NB4 (cell line): ENCODE results near the gene HSD17B12.
A peak's percentile ranks its signal among the peaks of the same experiment; 100 is the strongest.

Source experiments
- DNase-seq: peaks from one replicate; pipeline ENCODE4 v3.0.0; 2010; ENCODE audit warnings: low read depth
- H3K4me3 ChIP-seq: one replicate; pipeline ENCODE4 v1.5.1; 2011; ENCODE audit warnings: mild to moderate bottlenecking, low read depth, low read length, moderate library complexity
- MAX ChIP-seq: IDR thresholded peaks from 2 replicates; pipeline ENCODE4 v1.6.1; 2011; ENCODE audit warnings: low read depth, low read length
- MYC ChIP-seq: IDR thresholded peaks from 2 replicates; pipeline ENCODE4 v1.6.1; 2011; ENCODE audit warnings: low read depth, low read length
- POLR2A ChIP-seq: IDR thresholded peaks from 2 replicates; pipeline ENCODE4 v1.6.1; 2011; ENCODE audit warnings: mild to moderate bottlenecking; ENCODE audit not compliant: insufficient read length; ENCODE audit errors: extremely low read depth
- TF ChIP-seq, protein P1 (sequence below): IDR thresholded peaks from one replicate; pipeline ENCODE4 v1.5.1; 2012; ENCODE audit warnings: low read depth, low read length

Gene HSD17B12

DNA sequence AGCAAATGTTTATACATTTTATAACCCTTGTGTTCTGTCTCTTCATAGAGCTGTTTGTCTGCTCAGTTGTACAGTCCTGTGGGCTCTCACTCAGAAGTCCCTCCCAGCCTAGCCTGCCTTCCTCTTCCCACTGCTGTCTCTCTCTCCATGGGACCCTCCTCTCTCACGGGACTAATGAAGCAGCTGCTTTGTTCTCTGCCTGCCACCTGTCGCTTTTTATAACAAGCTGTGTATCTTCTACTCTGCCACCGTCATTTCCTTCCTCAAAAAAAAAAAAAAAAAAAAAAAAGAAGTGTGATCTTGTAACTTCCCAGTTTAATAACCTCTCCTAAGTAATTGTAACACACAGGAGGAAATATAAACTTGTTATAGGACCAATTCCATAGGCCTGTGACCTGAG is 107.9 kb downstream of the HSD17B12 start:
- TF ChIP-seq MAX (0 out of 2 replicates have a peak, but pooled peaks have one; percentile 16), MYC (peak; percentile 36; the same call in 1 of the 2 replicates)
- TF ChIP-seq, protein P1, sequence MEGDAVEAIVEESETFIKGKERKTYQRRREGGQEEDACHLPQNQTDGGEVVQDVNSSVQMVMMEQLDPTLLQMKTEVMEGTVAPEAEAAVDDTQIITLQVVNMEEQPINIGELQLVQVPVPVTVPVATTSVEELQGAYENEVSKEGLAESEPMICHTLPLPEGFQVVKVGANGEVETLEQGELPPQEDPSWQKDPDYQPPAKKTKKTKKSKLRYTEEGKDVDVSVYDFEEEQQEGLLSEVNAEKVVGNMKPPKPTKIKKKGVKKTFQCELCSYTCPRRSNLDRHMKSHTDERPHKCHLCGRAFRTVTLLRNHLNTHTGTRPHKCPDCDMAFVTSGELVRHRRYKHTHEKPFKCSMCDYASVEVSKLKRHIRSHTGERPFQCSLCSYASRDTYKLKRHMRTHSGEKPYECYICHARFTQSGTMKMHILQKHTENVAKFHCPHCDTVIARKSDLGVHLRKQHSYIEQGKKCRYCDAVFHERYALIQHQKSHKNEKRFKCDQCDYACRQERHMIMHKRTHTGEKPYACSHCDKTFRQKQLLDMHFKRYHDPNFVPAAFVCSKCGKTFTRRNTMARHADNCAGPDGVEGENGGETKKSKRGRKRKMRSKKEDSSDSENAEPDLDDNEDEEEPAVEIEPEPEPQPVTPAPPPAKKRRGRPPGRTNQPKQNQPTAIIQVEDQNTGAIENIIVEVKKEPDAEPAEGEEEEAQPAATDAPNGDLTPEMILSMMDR, result no peak
- H3K4me3 ChIP-seq, result no peak overlapping the region
- peak; percentile 91 for DNase-seq

- TF ChIP-seq, protein P1, result no peak
- TF ChIP-seq MYC, result no peak
- TF ChIP-seq POLR2A, result no peak
- TF ChIP-seq MAX, result no peak
- H3K4me3 ChIP-seq, result no peak overlapping the region
- DNase-seq, result no peak
These were observed 109.3 kb downstream of the HSD17B12 start for GRCh38 chr11:43789700-43790443.

GRCh38 chr11:43790444-43790794 is 109.9 kb downstream of the HSD17B12 start:
- TF ChIP-seq POLR2A (no peak), MYC (no peak)
- no peak overlapping the region for H3K4me3 ChIP-seq
- DNase-seq, result no peak

DNA sequence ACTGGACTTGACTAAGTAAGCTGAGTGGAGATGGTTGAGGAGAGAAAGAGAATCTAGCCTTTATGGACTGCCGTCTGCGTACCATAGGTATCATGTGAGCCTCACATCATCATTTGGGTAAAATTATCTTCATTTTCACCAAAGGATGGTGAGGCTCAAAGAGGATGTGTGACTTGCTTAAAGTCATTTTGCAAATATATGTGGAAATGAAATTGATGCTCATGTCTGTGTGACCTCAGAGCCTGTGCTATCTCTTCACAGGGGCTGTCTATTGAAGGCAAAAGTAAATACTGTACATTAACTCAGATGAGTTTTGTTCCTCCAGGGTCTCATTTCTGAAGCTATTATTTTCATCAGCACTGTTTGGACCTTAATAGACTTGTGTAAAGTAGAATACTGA is 116.8 kb downstream of the HSD17B12 start:
- no peak for DNase-seq
- no peak for TF ChIP-seq POLR2A
- TF ChIP-seq MAX, result no peak
- TF ChIP-seq MYC, result no peak
- TF ChIP-seq, protein P1, result no peak
- H3K4me3 ChIP-seq, result no peak overlapping the region

DNA sequence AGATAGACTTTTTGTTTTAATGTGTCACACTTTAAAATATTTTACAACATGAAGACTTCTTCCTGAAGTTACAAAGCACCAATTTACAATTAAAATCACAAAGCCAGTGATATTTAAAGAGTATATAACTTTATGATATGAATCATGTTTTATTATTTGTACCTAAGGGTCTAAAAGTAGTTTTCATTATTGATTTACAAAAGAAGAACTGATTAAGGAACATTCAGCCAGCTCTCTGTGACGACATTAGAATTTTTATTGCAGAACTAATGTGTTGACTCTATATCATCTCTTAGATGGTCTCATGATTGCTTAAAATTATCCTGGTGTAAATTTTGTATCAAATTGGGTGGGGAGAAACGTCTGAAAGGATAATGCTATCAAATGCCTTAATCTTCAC is 117.3 kb downstream of the HSD17B12 start:
- DNase-seq, result no peak
- TF ChIP-seq MAX (no peak), MYC (no peak), POLR2A (no peak)
- TF ChIP-seq, protein P1, result no peak
- H3K4me3 ChIP-seq, result no peak overlapping the region

GRCh38 chr11:43802509-43802908 is 122.0 kb downstream of the HSD17B12 start:
- TF ChIP-seq, protein P1, result peak; percentile 34
- no peak for TF ChIP-seq MYC
- no peak overlapping the region for H3K4me3 ChIP-seq
- DNase-seq, result peak; percentile 36

GRCh38 chr11:43803766-43804165 is 123.2 kb downstream of the HSD17B12 start:
- H3K4me3 ChIP-seq, result no peak overlapping the region
- no peak for TF ChIP-seq POLR2A
- TF ChIP-seq, protein P1, result no peak
- no peak for TF ChIP-seq MYC
- no peak for TF ChIP-seq MAX
- DNase-seq, result no peak
